ENCODE data around the gene VEZF1.

The VEZF1 gene, protein sequence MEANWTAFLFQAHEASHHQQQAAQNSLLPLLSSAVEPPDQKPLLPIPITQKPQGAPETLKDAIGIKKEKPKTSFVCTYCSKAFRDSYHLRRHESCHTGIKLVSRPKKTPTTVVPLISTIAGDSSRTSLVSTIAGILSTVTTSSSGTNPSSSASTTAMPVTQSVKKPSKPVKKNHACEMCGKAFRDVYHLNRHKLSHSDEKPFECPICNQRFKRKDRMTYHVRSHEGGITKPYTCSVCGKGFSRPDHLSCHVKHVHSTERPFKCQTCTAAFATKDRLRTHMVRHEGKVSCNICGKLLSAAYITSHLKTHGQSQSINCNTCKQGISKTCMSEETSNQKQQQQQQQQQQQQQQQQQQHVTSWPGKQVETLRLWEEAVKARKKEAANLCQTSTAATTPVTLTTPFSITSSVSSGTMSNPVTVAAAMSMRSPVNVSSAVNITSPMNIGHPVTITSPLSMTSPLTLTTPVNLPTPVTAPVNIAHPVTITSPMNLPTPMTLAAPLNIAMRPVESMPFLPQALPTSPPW

DNA sequence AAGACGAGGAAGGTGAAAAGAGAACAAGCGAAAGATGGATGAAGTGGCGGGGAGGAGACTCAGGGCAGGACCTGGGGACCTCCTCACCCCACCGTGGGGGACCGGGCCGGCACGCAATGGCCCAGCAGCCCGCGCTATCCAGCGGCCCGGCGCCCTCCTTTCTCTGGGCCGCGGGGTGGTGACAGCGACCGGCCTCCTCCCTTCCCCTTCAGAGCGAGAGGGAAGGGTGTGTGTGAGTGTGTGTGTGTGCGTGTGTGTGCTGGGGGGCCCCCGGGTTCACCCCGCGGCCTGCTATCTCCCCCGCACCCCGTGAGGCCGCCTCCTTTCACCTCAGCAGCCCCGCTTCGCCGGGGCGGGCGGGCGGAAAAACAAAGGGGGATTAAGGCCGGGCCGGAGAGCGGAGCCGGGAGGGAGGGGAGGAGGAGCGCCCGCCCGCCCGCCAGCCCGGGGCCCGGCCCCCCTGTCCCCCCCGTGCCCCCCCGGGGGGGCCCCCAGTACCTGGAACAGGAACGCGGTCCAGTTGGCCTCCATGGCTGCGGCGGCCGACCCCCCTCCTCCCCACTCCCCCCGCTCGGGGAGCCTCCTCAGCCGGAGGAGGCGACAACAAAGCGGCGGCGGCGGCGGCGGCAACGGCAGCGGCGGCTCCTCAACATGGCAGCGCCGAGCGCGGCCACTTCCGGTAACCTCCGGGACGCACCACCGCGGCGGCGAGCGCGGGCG lies at the start of gene VEZF1:
TSS of gene VEZF1 (minus strand) at position 674 of the 720 bp plus-strand sequence. CDS start at position 531, 143 bp downstream.
- peak; percentile 68 for DNase-seq

DNA sequence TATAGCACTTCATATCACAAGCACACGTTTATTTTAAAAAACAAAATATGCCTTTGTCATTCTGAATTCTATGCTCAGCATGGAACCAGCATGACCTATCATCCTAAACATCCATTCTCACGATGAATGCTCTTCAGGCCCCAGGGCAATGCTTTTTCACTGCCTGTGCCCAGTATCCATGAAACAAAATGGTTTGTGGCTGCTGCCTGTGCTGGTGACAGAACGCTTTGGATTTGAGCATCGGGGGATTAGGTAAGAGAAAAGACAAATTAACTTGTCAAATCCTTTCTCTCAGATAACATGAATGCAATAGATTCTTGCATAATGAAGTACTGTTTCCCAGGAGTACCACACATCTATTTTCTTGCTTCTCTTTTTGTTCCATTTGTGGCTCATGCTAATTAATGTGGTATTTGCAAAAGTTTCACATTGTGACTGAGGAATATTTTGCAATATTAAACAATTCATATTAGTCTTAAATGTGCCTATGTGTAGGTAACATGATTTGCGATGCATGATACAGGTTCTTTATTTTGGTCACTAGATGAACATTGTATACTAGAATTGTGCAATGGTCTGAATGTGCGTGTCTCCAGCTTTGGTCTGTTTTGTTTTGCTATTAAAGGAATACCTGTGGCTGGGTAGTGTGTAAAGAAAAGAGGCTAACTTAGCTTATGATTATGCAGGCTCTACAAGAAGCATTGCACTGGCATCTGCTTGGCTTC lies 44.8 kb upstream of the VEZF1 start:
- no peak for DNase-seq

DNA sequence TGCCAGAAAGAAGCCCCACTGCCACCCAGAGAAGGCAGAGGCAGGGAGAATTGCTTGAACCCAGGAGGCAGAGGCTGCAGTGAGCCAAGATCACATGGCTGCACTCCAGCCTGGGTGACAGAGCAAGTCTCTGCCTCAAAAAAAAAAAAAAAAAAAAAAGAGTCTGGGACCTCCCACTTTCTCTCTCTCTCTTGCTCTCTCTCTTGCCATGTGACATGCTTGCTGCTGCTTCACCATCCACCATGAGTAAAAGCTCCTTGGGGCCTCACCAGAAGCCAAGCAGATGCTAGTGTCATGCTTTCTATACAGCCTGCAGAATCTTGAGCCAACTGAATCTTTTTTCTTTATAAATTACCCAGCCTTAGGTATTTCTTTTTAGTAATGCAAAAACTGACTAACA lies 40.5 kb upstream of the VEZF1 start:
- no peak for DNase-seq

DNA sequence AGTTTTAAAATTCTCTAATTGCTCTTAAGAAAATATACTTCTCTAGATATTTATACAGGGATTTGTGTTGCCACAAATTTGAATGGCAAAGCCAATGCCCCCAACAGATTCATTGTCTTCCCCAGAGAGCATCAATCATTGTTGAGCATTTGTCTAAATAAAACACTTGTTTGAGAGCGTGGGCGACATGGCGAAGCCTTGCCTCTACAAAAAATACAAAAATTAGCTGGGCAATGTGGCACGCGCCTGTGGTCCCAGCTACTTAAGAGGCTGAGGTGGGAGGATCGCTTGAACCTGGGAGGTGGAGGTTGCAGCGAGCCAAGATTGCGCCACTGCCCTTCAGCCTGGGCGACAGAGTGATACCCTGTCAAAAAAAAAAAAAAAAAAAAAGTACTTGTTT lies 32.3 kb upstream of the VEZF1 start:
- no peak for DNase-seq

DNA sequence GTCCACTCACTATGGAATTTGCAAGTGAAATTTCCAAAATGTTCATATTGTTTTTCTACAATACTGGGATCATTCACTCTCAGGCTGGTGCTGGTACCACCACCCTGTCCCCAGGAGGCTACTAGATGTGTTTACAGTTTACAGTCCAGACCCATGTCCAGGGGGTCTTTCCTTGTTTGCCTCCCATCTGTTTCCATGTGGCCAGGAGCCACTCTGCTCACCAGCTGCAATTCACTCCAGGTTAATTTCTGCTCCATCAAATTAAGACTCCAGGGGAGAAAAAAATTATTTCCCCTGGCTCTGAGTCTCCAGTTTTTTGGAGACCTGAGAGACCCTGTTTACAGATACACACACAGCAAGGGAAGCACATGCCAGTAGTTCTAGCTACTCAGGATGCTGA lies 31.5 kb upstream of the VEZF1 start:
- no peak for DNase-seq

DNA sequence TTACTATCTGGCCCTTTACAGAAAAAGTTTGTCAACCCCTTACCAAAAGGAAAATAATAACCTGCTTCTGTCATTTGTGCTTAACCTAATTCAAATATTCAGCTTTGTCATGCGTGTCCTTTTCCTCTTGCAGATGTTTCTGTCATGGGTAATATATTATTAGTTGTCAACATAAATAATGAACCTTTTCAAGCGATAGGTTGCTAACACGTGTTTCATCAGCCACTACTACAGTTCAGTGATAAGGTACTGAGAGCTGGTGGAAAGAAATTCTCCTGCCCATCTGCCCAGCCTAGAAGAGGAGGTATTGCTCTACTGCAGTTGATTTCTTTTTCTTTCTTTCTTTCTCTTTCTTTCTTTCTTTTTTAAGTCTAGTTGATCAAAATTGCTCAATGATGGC lies 31.0 kb upstream of the VEZF1 start:
- DNase-seq: no peak

DNA sequence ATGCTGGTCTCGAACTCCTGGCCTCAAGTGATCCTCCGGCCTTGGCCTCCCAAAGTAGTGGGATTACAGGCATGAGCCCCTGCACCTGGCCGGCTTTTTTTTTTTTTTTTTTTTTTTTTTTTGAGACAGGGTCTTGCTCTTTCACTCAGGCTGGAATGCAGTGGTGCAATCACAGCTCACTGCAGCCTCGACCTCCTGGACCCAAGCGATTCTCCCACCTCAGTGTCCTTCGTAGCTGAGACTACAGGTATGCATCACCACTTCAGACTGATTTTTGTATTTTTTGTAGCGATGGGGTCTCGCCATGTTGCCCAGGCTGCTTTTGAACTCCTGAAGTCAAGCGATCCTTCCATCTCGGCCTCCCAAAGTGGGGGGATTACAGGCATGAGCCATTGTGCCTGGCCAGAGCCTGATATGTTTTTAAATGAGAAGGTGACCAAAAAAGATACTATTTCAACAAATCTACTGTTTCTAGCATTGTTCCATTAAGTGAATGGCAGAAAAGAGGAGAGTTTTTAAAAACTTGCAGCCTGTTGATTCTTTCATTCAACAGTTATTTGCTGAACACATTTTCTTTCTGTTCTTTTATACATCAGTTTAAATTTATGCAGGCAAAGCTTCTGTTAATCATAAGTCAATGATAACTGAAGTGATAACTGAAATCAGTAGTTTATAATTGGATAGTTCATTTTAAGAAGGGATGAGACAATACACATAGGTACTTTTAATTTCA lies 22.2 kb upstream of the VEZF1 start:
- no peak for DNase-seq

DNA sequence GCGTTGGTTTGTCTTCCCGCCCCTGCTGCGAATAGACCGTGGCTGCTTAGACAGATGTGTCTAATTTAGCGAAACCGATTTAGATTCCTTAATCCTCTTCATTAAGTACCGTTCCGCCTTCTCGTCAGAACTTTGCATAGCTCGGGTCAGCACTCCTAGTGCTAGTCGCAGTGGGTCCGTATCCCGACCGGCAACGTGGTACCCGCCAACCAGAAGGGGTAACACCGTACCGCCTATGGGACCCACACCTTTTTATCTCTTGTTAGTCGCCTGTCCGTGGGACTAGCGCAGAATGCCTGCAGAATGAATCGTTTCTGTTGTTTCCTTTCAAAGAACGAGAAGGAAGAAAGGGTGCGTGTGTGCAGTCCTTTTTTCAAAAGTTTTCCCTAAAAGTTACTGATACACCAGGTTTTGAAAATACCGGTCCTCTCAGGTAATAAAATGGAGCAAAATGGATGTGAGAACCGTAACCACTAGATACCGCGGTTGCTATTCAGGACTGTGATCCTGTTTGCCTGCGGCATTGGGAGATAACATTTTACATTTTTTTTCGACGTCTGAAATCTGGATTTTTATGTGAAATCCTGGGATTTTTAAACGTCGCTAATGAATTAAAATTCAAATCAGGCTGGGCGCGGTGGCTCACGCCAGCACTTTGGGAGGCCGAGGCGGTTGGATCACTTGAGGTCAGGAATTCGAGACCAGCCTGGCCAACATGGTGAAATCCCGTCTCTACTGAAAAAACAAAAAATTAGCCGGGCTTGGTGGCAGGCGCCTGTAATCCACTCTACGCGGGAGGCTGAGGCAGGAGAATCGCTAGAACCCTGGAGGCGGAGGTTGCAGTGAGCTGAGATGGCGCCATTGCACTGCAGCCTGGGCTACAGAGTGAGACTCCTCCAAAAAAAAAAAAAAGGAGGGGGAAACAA lies 20.0 kb upstream of the VEZF1 start:
- DNase-seq: no peak

DNA sequence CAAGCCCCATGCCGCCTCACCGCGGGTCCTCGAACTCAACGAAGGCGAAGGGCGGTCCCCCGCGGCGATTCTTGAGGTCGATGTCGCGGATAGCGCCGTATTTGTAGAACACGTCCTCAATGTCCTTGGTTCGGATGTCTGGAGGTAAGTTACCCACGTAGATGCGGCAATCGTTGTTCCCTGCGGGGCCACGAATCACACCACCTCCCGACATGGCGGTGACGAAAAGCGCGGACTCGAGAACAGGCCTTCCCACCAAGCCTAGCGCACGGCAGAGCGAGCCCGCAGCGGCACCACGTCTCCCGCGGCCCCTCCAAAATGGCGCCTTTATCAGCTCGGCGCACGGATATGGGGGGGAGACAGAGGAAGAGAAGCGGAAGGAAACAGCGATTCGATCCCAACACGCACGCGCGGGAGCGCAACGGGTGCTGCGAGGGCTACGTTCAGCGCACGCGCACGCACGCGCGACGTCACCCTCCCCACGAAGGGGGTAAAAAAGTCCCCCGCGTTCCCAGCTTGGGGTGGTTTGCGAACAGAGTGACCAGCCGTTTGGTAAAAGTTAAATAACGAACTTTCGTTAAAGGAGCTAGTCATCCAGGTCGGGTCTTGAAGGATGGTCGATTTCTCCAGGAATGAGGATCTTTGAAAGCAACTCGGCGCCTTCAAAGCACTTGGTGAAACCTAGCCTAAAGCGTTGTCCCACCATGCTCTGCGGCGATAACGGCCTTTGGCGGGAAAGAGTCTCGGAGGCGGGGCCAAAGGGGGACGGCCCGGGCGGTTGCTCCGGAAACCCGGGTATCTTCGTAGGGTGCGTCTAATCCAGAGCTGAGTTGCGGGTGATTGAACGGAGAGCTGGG lies 19.1 kb upstream of the VEZF1 start, which contains the start of gene SRSF1:
TSS of gene SRSF1 (minus strand) at position 323 of the 857 bp plus-strand sequence. CDS start at position 214, 109 bp downstream.
- DNase-seq: peak; percentile 58

DNA sequence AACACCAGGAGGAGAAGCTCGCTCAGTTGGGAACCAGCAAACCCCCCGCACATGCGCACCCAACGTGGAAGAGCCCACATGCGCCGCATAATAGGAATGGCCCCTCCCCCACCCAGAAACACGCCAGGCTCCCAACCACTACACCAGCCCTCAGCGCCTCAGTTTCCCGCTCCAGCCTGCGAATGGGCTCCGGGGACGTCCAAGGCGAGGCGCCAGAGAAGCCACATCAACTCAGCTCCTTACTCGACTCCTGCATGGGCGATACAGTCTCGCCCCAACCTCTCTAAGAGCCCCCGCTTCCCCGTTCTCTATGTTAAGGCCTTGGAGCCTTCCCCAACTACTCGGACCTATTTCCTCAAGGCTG lies 18.5 kb upstream of the VEZF1 start:
- DNase-seq: no peak

DNA sequence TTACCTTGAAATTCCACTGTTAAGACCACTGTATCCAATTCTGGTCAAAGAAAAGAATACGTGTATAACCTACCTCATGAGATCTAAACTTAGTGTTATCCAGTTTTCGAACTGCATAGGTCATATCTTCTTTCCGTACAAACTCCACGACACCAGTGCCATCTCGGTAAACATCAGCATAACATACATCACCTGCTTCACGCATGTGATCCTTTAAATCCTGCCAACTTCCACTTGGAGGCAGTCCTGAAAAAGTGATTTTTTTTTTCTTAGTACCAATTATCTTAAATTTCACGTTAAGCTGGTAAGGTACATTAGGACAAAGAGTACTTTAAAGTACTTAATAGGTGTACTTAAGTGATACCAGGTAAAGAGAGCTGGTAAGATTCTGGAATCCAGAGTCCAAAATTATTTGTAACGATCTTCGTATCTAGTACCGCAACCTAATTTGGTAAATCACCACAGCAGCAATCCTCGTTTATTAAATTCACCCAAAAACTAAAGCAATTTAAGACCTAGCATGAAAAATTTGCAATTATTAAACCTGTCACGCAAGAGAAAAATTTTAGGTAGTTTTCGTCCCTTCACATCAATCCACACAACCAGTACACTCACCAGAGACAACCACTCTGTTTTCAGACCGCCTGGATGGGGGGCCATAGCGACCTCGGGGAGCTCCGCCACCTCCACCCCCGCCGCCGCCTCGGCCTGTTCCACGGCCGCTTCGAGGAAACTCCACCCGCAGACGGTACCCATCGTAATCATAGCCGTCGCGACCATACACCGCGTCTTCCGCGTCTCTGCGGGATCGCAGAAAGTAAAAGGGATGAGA lies 17.9 kb upstream of the VEZF1 start:
- DNase-seq: no peak

DNA sequence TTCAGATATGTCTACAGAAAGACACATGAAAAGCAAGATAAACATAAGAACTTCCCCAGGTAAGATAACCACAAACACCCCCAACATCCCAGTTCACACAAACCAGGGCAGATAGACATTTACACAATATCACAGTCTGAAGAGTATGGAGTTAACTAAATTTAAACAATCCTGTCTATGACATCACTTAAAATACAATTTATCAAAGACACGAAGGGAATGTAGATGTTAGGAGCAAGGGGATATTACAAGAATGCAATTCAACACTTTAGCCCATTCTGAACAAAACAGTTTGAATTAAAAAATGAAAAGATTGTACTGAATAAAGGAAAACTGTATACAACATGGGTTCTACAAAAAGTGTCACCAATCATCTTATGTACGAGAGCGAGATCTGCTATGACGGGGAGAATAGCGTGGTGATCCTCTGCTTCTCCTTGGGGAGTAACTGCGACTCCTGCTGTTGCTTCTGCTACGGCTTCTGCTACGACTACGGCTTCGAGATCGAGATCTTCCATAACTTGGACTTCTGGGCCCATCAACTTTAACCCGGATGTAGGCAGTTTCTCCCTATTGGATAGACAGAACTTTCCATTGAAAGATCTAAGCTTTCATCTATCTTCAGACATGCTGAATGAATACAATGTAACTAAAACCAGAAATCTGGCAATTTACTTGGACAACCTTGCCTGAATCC lies 17.1 kb upstream of the VEZF1 start:
- no peak for DNase-seq

DNA sequence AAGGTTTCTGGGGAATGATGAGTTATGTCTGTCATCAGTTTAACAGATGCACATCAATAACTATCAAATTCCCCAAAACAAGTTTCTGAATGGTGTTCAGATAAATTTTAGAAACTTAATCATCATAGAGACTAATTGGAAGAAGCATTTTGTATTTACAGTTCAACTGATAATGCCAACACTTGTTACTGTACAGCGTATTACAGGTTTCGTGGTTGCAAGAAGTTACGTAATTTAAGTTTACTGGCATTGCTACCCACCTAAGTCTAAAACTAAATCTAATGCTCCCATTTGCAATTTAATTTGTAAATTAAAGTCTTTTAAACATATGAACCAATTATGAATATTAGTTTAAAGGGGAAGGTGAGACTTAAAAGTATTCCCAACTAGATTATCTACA lies 16.0 kb upstream of the VEZF1 start:
- no peak for DNase-seq

DNA sequence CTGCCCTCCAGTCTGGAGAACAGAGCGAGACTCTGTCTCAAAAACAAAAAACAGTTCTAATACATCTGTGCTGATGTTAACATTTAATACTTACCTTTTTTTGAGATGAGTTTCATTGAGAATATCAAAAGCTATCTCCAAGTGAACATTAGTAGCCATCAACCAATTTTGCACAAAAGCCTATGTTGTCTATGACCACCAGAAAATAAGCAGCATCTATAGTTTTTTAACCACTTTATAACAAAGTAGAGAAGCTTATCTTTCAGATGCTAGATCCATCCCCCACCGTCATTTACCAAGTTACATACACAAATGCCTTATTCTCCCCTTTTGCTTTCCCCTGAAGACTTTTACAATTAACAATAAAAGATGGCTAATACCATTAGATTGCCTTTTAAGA lies 14.9 kb upstream of the VEZF1 start:
- no peak for DNase-seq

DNA sequence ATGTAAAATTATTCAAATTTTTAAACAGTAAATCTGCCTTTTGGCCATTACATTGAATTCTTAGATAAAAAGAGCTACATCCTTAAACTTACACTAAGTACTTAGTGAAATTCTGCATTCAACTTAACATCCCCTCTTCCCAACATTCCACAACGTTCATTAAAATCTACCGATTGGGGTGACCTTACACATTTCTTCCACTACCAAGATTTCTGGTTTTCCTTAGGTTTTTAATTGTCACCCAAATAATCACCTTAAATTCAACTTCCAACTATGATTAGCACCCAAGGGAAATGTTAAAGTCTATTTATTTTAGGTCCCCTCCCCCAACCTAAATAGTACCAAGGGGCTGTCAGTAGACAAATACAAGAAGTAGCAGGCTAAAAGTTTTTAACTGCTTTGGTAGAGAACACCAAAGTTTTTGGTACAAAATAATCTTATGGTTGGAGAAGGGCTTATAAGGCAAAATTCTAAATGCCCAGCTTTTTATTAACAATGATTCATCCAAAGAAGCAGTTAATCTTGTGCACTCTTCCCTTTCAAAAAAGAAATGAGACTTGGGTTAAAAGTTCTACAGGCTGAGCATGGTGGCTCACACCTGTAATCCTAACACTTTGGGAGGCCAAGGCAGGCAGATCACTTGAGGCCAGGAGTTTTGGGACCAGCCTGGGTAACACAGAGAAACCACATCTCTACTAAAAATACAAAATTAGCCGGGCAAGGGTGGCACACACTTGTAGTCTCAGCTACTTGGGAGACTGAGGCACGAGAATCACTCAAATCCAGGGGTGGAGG lies 14.3 kb upstream of the VEZF1 start:
- DNase-seq: no peak

DNA sequence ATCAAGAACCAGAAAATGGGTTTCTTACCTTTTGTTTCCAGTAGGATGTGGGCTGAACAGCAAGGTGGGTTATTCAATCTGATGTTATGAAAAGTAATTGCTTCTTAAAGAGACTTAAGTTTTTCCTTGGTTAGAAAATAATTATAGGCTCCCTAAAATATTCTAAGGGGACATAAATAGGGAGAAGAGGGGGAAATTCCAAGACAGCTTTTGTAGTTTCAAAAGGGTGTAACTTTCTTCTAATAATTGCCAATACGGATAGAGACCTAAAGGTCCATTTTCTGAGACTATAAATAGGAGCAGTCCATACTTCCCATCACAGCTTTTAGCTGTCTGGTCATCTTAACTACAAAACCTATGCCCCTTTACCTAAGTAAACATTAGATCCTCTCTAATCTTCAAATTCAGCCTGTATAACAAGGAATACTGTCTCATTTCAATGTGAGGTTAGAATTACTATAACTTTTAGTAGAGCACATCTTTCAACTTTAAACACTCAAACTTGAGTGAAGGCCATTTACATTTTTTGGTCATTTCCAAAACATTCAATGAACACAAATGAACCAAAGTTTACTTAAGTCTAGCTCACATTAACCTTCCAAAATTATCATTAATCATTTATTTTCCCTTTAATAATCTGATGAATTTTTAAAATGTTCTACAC lies 13.5 kb upstream of the VEZF1 start:
- DNase-seq: no peak

DNA sequence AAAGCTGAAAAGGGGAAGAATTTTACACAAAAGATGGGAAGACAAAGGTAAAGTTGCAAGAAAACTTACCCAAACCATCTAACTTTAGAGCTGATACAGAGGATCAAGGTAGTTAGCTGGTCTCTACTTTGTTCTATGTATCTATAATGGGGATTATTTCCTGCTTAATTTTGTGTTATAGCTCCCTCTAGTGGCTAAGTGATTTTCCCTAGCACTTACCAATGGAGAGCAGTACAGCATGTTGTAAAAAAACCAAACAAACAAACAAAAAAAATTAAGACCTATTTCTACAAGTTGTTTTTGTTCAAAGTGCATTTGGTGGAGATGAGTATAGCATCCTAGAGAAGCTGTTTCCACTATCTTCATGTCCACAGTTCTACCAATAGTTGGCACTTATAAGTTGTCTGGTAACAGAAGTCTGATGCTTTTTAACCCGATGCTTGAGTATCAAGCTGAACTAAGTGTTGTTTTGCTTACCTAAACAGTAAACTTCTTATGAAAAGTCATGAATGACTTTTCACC lies 11.5 kb upstream of the VEZF1 start:
- DNase-seq: no peak

Data from 8988T (cell line).